ENCODE data around the gene CCDC50.

DNA sequence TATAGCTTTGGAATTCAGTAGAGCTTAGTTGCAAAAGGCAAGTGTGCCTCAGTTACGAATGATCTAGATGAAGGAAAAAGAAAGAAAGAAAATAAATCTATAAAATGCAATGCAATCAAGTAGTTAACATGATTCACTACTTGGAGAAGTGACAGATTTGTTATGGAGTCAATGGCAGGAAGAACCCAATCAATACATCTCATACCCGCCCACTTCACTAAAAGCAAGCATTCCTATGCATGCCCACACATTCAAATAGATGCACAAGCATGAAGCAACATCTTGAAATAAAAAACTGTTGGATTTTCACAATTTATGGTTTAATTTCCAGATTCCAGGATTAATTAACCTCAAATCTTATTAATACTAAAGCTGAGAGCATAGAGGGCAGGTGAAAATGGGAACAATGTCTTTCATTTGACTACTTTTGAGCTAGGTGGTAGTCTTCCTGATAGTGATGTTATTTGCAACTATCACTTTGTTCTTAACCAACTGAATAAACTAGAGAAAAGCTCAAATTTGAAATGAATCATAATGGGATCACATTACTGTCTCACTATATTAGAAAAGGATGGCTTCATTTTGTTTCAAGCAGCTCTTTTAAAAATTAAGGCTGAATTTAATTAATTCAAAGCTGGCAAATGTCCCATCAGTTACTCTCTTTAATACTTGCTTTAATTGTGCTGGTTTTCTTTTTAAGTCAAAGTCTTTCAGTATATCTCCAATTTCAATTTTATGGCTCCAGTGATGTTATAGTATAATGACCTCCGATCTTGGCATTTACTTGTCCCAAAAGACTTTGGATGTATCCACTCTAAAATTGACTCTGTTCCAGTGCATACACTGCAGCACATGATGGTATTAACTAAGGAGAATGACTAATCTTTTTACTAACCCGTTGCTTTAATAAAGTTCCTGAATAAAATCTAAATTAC lies 46.7 kb upstream of the CCDC50 start:
- TF ChIP-seq, protein P1, sequence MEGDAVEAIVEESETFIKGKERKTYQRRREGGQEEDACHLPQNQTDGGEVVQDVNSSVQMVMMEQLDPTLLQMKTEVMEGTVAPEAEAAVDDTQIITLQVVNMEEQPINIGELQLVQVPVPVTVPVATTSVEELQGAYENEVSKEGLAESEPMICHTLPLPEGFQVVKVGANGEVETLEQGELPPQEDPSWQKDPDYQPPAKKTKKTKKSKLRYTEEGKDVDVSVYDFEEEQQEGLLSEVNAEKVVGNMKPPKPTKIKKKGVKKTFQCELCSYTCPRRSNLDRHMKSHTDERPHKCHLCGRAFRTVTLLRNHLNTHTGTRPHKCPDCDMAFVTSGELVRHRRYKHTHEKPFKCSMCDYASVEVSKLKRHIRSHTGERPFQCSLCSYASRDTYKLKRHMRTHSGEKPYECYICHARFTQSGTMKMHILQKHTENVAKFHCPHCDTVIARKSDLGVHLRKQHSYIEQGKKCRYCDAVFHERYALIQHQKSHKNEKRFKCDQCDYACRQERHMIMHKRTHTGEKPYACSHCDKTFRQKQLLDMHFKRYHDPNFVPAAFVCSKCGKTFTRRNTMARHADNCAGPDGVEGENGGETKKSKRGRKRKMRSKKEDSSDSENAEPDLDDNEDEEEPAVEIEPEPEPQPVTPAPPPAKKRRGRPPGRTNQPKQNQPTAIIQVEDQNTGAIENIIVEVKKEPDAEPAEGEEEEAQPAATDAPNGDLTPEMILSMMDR (IDR thresholded peaks at IDR 0.05; ENCODE audit: low read length), result no peak
- TF ChIP-seq EZH2 (optimal IDR thresholded peaks at IDR 0.05; ENCODE audit: low read depth, low read length), result no peak
- no peak for TF ChIP-seq EZH2phosphoT487 (IDR thresholded peaks at IDR 0.05; ENCODE audit: low read length)
